ENCODE data around the gene NAT14.
"Not testable (repeated sequence)": the region's sequence is repeated elsewhere in the genome, so short reads cannot be mapped to it uniquely, and the experiment has no call there.

The NAT14 gene

GRCh38 chr19:55486971-55487923 is 2.3 kb downstream of the NAT14 start:
- peak in 1 of 2 experiments; percentile 65 for DNase-seq (ENCODE audit: low read depth in 2 of 2)

GRCh38 chr19:55487924-55488687 is 3.1 kb downstream of the NAT14 start, which contains the start of gene SSC5D:
Gene SSC5D, plus strand, starts transcription at chr19:55488436. Its CDS starts 154 bp downstream, at chr19:55488590.
- no peak for DNase-seq (ENCODE audit: low read depth in 2 of 2)

GRCh38 chr19:55488986-55489710 is 4.2 kb downstream of the NAT14 start:
- DNase-seq (ENCODE audit: low read depth in 2 of 2), result no peak

- no peak for DNase-seq (ENCODE audit: low read depth in 2 of 2)
Measured at GRCh38 chr19:55489711-55490477, 4.9 kb downstream of the NAT14 start.

GRCh38 chr19:55490478-55491432 is 5.8 kb downstream of the NAT14 start:
- DNase-seq (ENCODE audit: low read depth in 2 of 2), result no peak

GRCh38 chr19:55491546-55492360 is 6.8 kb downstream of the NAT14 start:
- DNase-seq (ENCODE audit: low read depth in 2 of 2), result no peak

- DNase-seq (ENCODE audit: low read depth in 2 of 2), result no peak
Measured at GRCh38 chr19:55492362-55492944, 7.5 kb downstream of the NAT14 start.

GRCh38 chr19:55493052-55493644 is 8.2 kb downstream of the NAT14 start:
- no peak for DNase-seq (ENCODE audit: low read depth in 2 of 2)

- DNase-seq (ENCODE audit: low read depth in 2 of 2), result no peak
Measured at GRCh38 chr19:55493645-55494171, 8.7 kb downstream of the NAT14 start.

GRCh38 chr19:55494172-55494761 is 9.3 kb downstream of the NAT14 start:
- no peak for DNase-seq (ENCODE audit: low read depth in 2 of 2)

GRCh38 chr19:55495646-55496349 is 10.8 kb downstream of the NAT14 start:
- DNase-seq (ENCODE audit: low read depth in 2 of 2), result no peak

GRCh38 chr19:55496820-55497219 is 11.8 kb downstream of the NAT14 start:
- DNase-seq (ENCODE audit: low read depth in 2 of 2), result not testable (repeated sequence)

- DNase-seq (ENCODE audit: low read depth in 2 of 2), result no peak
Measured at GRCh38 chr19:55497763-55498162, 12.8 kb downstream of the NAT14 start.

GRCh38 chr19:55498246-55498840 is 13.4 kb downstream of the NAT14 start:
- no peak for DNase-seq (ENCODE audit: low read depth in 2 of 2)

- no peak for DNase-seq (ENCODE audit: low read depth in 2 of 2)
Measured at GRCh38 chr19:55500368-55500952, 15.5 kb downstream of the NAT14 start.
